22Rv1 (cell line): Measurements from ENCODE around the gene TTK.
A peak's percentile ranks its signal among the peaks of the same experiment; 100 is the strongest.

Experiments
- H3K27ac ChIP-seq: fragments of 450-650 bp; 2 replicates; pipeline ENCODE4 v1.5.1; 2017
- CTCF ChIP-seq: fragments of 450-650 bp; IDR thresholded peaks from 2 replicates; pipeline ENCODE4 v1.5.1; 2017; ENCODE audit warnings: mild to moderate bottlenecking
- ZFX ChIP-seq: fragments of 450-650 bp; IDR thresholded peaks from 2 replicates; pipeline ENCODE4 v1.6.1; 2017; ENCODE audit warnings: antibody characterized with exemption, borderline replicate concordance

TTK gene

GRCh38 chr6:79984261-79984660 lies 20.2 kb upstream of the TTK start:
- H3K27ac ChIP-seq, result no peak overlapping the region
- TF ChIP-seq CTCF (peak; percentile 58), ZFX (no peak)

GRCh38 chr6:79985128-79985527 lies 19.3 kb upstream of the TTK start:
- H3K27ac ChIP-seq, result no peak overlapping the region
- no peak for TF ChIP-seq ZFX
- no peak for TF ChIP-seq CTCF

- no peak for TF ChIP-seq CTCF
- no peak for TF ChIP-seq ZFX
- no peak overlapping the region for H3K27ac ChIP-seq
Measured at GRCh38 chr6:79989641-79990040, 14.8 kb upstream of the TTK start.

GRCh38 chr6:79993012-79993910 lies 11.2 kb upstream of the TTK start:
- TF ChIP-seq CTCF (no peak), ZFX (no peak)
- H3K27ac ChIP-seq, result no peak overlapping the region

- no peak overlapping the region for H3K27ac ChIP-seq
- TF ChIP-seq CTCF, result no peak
- no peak for TF ChIP-seq ZFX
Measured at GRCh38 chr6:79993911-79994309, 10.5 kb upstream of the TTK start.

GRCh38 chr6:79997728-79998127 lies 6.7 kb upstream of the TTK start:
- no peak for TF ChIP-seq ZFX
- no peak for TF ChIP-seq CTCF
- no peak overlapping the region for H3K27ac ChIP-seq

GRCh38 chr6:80001337-80001736 lies 3.1 kb upstream of the TTK start:
- no peak overlapping the region for H3K27ac ChIP-seq
- TF ChIP-seq ZFX, result no peak
- TF ChIP-seq CTCF, result no peak
